Caco-2 (cell line): ENCODE data around the gene TMPRSS11B. TPM values are rescaled to one million over a fixed set of nuclear protein-coding genes. Genes with fewer than 3 reads are reported as not detected.

Experiments used
- BruUV-seq: library from RNA; stranded (reverse); fragments of 400-500 nt; replicated peaks from 2 replicates; lab custom pipeline; 2021; lab: Mats Ljungman, UMichigan
- CTCF ChIA-PET: fragments of 300-600 bp; sonication (Branson Sonifier 250); formaldehyde crosslinking; loops from one replicate; lab custom pipeline; 2022; ENCODE audit warnings: antibody characterized with exemption; lab: Charles Lee
- POLR2A ChIA-PET: fragments of 300-600 bp; sonication (Branson Sonifier 250); formaldehyde crosslinking; loops from one replicate; lab custom pipeline; 2022; ENCODE audit warnings: antibody characterized with exemption; lab: Charles Lee
- DNase-seq, 2 experiments: peaks; one replicate each; pipeline versions ENCODE4 v3.0.0 to v3.0.0-alpha.2; 2020 to 2022
- H3K27me3 ChIP-seq: replicated peaks from 2 replicates; pipeline ENCODE4 v1.6.0; 2011; ENCODE audit warnings: low read length; ENCODE audit not compliant: control insufficient read depth, insufficient read depth
- H3K36me3 ChIP-seq: 2 replicates; pipeline ENCODE4 v1.5.1; 2011; ENCODE audit warnings: low read length; ENCODE audit not compliant: control insufficient read depth, insufficient read depth
- H3K4me1 ChIP-seq: fragments of 250-450 bp; sonication (Bioruptor Pico); 2 replicates; pipeline ENCODE4 v1.5.1; 2020; ENCODE audit warnings: mild to moderate bottlenecking
- H3K4me3 ChIP-seq: 2 replicates; pipeline ENCODE4 v1.5.1; 2011; ENCODE audit warnings: low read depth, mild to moderate bottlenecking, control low read depth, low read length
- H3K9me3 ChIP-seq: fragments of 250-450 bp; sonication (Bioruptor Pico); 2 replicates; pipeline ENCODE4 v1.5.1; 2020; ENCODE audit warnings: mild to moderate bottlenecking, moderate library complexity
- H3K27ac Mint-ChIP-seq: one replicate; pipeline ENCODE4 v1.8.0; 2022; ENCODE audit warnings: mixed read lengths; ENCODE audit not compliant: unreplicated experiment
- H3K27me3 Mint-ChIP-seq: one replicate; pipeline ENCODE4 v1.8.0; 2022; ENCODE audit warnings: mixed read lengths; ENCODE audit not compliant: insufficient read depth, unreplicated experiment
- H3K36me3 Mint-ChIP-seq: one replicate; pipeline ENCODE4 v1.8.0; 2022; ENCODE audit warnings: mild to moderate bottlenecking, mixed read lengths; ENCODE audit not compliant: insufficient read depth, unreplicated experiment
- H3K4me1 Mint-ChIP-seq: one replicate; pipeline ENCODE4 v1.8.0; 2022; ENCODE audit warnings: low read depth, mixed read lengths; ENCODE audit not compliant: unreplicated experiment
- H3K4me3 Mint-ChIP-seq: one replicate; pipeline ENCODE4 v1.8.0; 2022; ENCODE audit warnings: mild to moderate bottlenecking, moderate library complexity, mixed read lengths; ENCODE audit not compliant: unreplicated experiment
- H3K9me3 Mint-ChIP-seq: one replicate; pipeline ENCODE4 v1.8.0; 2022; ENCODE audit warnings: mixed read lengths; ENCODE audit not compliant: unreplicated experiment
- intact Hi-C: fragments of 100-400 bp; cut with micrococcal nuclease; formaldehyde crosslinking; loops from one replicate; pipeline ENCODE4 v1.10.0; 2022; ENCODE audit not compliant: unreplicated experiment
- total RNA-seq: library from RNA; stranded (reverse); gene quantifications from 2 replicates; pipeline ENCODE4 v1.2.3, GENCODE V29; 2022
- TF ChIP-seq, protein P1 (sequence below), 2 experiments: fragments of 200-600 bp in 1 of 2; IDR thresholded peaks; 1 replicate in 1 of 2; 2 replicates in 1 of 2; pipeline versions ENCODE4 v1.5.1 to v1.8.0; 2011 to 2022; ENCODE audit warnings: antibody characterized with exemption in 1 of 2, control low read depth in 1 of 2, inconsistent platforms in 1 of 2, low read depth in 1 of 2, low read length in 1 of 2, mild to moderate bottlenecking in 1 of 2, moderate library complexity in 1 of 2; ENCODE audit not compliant: insufficient read depth in 1 of 2, severe bottlenecking in 1 of 2, unreplicated experiment in 1 of 2

TMPRSS11B gene
- total RNA-seq, 1 experiment from 2014 or later, result not detected

DNA sequence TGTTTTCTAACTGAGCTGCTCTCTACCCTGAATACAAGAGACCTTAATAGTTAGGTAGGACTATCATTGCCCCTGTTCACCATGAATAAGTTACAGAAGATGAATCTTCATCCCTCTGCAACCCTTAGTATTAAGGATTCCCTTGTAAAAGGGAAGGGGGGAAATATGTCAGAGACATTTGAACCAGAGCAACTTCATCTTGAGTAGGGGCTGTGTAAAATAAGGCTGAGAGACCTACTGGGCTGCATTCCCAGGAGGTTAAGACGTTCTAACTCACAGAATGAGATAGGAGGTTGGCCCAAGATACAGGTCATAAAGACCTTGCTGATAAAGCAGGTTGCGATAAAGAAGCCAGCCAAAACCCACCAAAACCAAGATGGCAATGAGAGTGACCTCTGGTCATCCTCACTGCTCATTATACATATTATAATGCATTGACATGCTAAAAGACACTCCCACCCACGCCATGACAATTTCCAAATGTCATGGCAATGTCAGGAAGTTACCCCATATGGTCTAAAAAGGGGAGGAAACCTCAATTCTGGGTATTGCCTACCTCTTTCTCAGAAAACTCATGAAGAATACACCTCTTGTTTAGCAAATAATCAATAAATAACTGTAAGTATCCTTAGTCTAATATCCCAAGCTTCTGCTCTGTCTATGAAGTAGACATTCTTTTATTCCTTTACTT lies 19.5 kb upstream of the TMPRSS11B start:
- Histone ChIP-seq H3K9me3 (no peaks in the 10 kb centered on the region), H3K4me3 (no peak overlapping the region), H3K36me3 (no peaks in the 10 kb centered on the region; the same call in 1 of the 2 replicates), H3K27me3 (no peaks in the 10 kb centered on the region), H3K4me1 (peaks cover 8% of the 10 kb centered on the region; the same call in 1 of the 2 replicates)
- ChIA-PET POLR2A (no interaction called here), CTCF (no interaction called here)
- Mint-ChIP-seq H3K36me3 (no peaks in the 10 kb centered on the region), H3K4me3 (no peak overlapping the region), H3K27me3 (no peaks in the 10 kb centered on the region), H3K4me1 (no peaks in the 10 kb centered on the region), H3K9me3 (peaks cover 24% of the 10 kb centered on the region), H3K27ac (no peak overlapping the region)
- BruUV-seq, result no TSS peak
- TF ChIP-seq, protein P1, sequence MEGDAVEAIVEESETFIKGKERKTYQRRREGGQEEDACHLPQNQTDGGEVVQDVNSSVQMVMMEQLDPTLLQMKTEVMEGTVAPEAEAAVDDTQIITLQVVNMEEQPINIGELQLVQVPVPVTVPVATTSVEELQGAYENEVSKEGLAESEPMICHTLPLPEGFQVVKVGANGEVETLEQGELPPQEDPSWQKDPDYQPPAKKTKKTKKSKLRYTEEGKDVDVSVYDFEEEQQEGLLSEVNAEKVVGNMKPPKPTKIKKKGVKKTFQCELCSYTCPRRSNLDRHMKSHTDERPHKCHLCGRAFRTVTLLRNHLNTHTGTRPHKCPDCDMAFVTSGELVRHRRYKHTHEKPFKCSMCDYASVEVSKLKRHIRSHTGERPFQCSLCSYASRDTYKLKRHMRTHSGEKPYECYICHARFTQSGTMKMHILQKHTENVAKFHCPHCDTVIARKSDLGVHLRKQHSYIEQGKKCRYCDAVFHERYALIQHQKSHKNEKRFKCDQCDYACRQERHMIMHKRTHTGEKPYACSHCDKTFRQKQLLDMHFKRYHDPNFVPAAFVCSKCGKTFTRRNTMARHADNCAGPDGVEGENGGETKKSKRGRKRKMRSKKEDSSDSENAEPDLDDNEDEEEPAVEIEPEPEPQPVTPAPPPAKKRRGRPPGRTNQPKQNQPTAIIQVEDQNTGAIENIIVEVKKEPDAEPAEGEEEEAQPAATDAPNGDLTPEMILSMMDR (IDR thresholded peaks at IDR 0.05; ENCODE audit: insufficient read depth in 1 of 2, low read depth in 1 of 2, low read length in 1 of 2, severe bottlenecking in 1 of 2, unreplicated experiment in 1 of 2), result no peak
- intact Hi-C loops, result no loop called here
- DNase-seq, result no peak

DNA sequence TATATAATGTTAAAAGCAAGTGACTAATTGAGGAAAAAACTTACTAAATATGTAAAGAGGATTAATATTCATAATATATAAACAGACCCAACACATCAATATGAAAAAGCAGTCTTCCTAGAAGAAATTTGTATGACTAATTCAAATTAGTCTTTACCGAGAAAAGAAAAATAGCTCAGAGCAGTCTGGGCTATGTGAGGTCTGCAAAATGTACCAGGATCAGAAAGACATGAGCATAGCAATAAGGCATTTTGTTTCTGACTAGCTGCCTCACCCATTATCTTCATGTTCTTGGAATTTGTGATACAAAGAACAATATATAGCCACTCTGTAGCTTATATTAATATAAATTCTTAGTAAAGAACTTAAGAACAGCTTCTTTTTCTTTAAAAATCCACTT lies 13.7 kb upstream of the TMPRSS11B start:
- H3K27ac Mint-ChIP-seq, result no peak overlapping the region
- BruUV-seq, result no TSS peak
- ChIA-PET CTCF (no interaction called here), POLR2A (no interaction called here)
- no peaks in the 10 kb centered on the region for H3K9me3 ChIP-seq
- H3K27me3 Mint-ChIP-seq, result no peaks in the 10 kb centered on the region
- intact Hi-C loops, result no loop called here
- H3K4me1 ChIP-seq, result no peaks in the 10 kb centered on the region
- no peak overlapping the region for H3K4me3 Mint-ChIP-seq
- DNase-seq, result no peak
- no peaks in the 10 kb centered on the region for H3K27me3 ChIP-seq
- no peaks in the 10 kb centered on the region for H3K36me3 Mint-ChIP-seq
- no peaks in the 10 kb centered on the region for H3K4me1 Mint-ChIP-seq
- no peaks in the 10 kb centered on the region for H3K9me3 Mint-ChIP-seq
- no peak overlapping the region for H3K4me3 ChIP-seq
- no peaks in the 10 kb centered on the region; the same call in 1 of the 2 replicates for H3K36me3 ChIP-seq
- TF ChIP-seq, protein P1 (IDR thresholded peaks at IDR 0.05; ENCODE audit: insufficient read depth in 1 of 2, low read depth in 1 of 2, low read length in 1 of 2, severe bottlenecking in 1 of 2, unreplicated experiment in 1 of 2), result no peak

DNA sequence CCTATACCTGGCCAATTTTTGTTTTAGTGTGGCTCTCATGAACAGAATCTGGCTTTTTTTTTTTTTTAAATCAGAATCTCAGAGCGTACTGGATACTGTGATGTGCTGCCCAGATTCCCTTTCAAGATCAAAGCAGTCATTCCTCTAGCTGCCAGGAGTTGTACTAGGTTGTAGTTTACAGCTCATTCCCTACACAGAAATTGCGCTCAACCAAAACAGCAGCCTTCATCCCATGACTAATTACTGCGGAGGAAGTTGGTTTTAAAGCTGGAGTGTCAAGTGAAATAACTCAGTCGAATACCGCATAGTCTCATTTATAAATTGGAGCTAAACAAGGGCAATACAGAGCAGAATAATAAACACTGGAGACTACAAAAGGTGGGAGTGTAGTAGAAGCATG lies 12.2 kb upstream of the TMPRSS11B start:
- CTCF ChIA-PET, result no interaction called here
- intact Hi-C loops, result no loop called here
- Histone ChIP-seq H3K4me1 (no peaks in the 10 kb centered on the region), H3K9me3 (no peaks in the 10 kb centered on the region), H3K4me3 (no peak overlapping the region), H3K27me3 (no peaks in the 10 kb centered on the region), H3K36me3 (no peaks in the 10 kb centered on the region; the same call in 1 of the 2 replicates)
- no peak overlapping the region for H3K27ac Mint-ChIP-seq
- TF ChIP-seq, protein P1 (IDR thresholded peaks at IDR 0.05; ENCODE audit: insufficient read depth in 1 of 2, low read depth in 1 of 2, low read length in 1 of 2, severe bottlenecking in 1 of 2, unreplicated experiment in 1 of 2), result no peak
- no peaks in the 10 kb centered on the region for H3K4me1 Mint-ChIP-seq
- no peaks in the 10 kb centered on the region for H3K36me3 Mint-ChIP-seq
- DNase-seq, result no peak
- H3K27me3 Mint-ChIP-seq, result no peaks in the 10 kb centered on the region
- no peak overlapping the region for H3K4me3 Mint-ChIP-seq
- BruUV-seq, result no TSS peak
- H3K9me3 Mint-ChIP-seq, result no peaks in the 10 kb centered on the region
- POLR2A ChIA-PET, result no interaction called here
